Measurements from ENCODE around the gene LIF.
"Not testable (repeated sequence)": the region's sequence is repeated elsewhere in the genome, so short reads cannot be mapped to it uniquely, and the experiment has no call there.

Gene LIF

GRCh38 chr22:30241576-30242371 lies 4.8 kb downstream of the LIF start:
- DNase-seq: no peak

- no peak for DNase-seq
Observed at GRCh38 chr22:30240541-30241417, 5.8 kb downstream of the LIF start.

GRCh38 chr22:30239488-30240405 lies 6.8 kb downstream of the LIF start:
- no peak for DNase-seq

GRCh38 chr22:30238661-30239487 lies 7.7 kb downstream of the LIF start:
- no peak for DNase-seq

- DNase-seq: no peak
Observed at GRCh38 chr22:30238136-30238535, 8.4 kb downstream of the LIF start.

GRCh38 chr22:30236875-30237274 lies 9.7 kb downstream of the LIF start:
- no peak for DNase-seq

- no peak for DNase-seq
Observed at GRCh38 chr22:30235687-30236170, 10.8 kb downstream of the LIF start.

GRCh38 chr22:30234786-30235470 lies 11.6 kb downstream of the LIF start:
- no peak for DNase-seq

GRCh38 chr22:30234325-30234724 lies 12.2 kb downstream of the LIF start:
- DNase-seq: not testable (repeated sequence)

- DNase-seq: no peak
Observed at GRCh38 chr22:30233582-30233981, 13.0 kb downstream of the LIF start.

GRCh38 chr22:30232716-30233218 lies 13.8 kb downstream of the LIF start:
- DNase-seq: no peak

- DNase-seq: no peak
Observed at GRCh38 chr22:30230787-30231461, 15.6 kb downstream of the LIF start.

- no peak for DNase-seq
Observed at GRCh38 chr22:30230330-30230729, 16.2 kb downstream of the LIF start.

GRCh38 chr22:30228509-30229359 lies 17.8 kb downstream of the LIF start:
- peak in 2 of 3 experiments; percentile 22 to 51 for DNase-seq

GRCh38 chr22:30227438-30228228 lies 18.9 kb downstream of the LIF start:
- DNase-seq: no peak

GRCh38 chr22:30226192-30226832 lies 20.2 kb downstream of the LIF start:
- no peak for DNase-seq

- DNase-seq: no peak
Observed at GRCh38 chr22:30225220-30225927, 21.2 kb downstream of the LIF start.
